Lower lobe of right lung (tissue), 2 donors: ENCODE measurements around the gene KCNIP1. TPM values are rescaled to one million over a fixed set of nuclear protein-coding genes. Genes with fewer than 3 reads are reported as not detected.
"Not testable (repeated sequence)": the region's sequence is repeated elsewhere in the genome, so short reads cannot be mapped to it uniquely, and the experiment has no call there.

Experiments used
- ATAC-seq, 2 donors: fragments of 200-7000 bp; cut with Tn5 transposase; one replicate each; pipeline ENCODE4 v1.9.1; 2020 to 2022; ENCODE audit warnings: mild to moderate bottlenecking in 2 of 2, moderate library complexity in 2 of 2
- DNase-seq: peaks from one replicate; pipeline ENCODE4 v3.0.0-alpha.2; 2020
- H3K27ac ChIP-seq: fragments of 200-600 bp; one replicate; pipeline ENCODE4 v1.8.0; 2022
- H3K27me3 ChIP-seq: fragments of 200-600 bp; one replicate; pipeline ENCODE4 v1.8.0; 2022; ENCODE audit warnings: low read depth
- H3K36me3 ChIP-seq: fragments of 200-600 bp; one replicate; pipeline ENCODE4 v1.8.0; 2022; ENCODE audit warnings: mild to moderate bottlenecking
- H3K4me1 ChIP-seq: fragments of 200-600 bp; one replicate; pipeline ENCODE4 v1.8.0; 2022
- H3K4me3 ChIP-seq: fragments of 200-600 bp; one replicate; pipeline ENCODE4 v1.8.0; 2022; ENCODE audit warnings: mild to moderate bottlenecking
- H3K9me3 ChIP-seq: fragments of 200-600 bp; one replicate; pipeline ENCODE4 v1.8.0; 2022
- intact Hi-C: fragments of 100-400 bp; cut with DNase I; formaldehyde crosslinking; loops from one replicate; pipeline ENCODE4 v1.11.0; 2022
- total RNA-seq: library from RNA; stranded (reverse); fragmentation: NEBNext Ultra II Directional; extraction: Animal tissue kit (Norgen Biotek cat#: 25700); gene quantifications from one replicate; pipeline ENCODE4 v1.2.1, GENCODE V29; 2021
- TF ChIP-seq, protein P1 (sequence below): fragments of 200-600 bp; IDR thresholded peaks from one replicate; pipeline ENCODE4 v1.8.0; 2022; ENCODE audit warnings: antibody characterized with exemption, mild to moderate bottlenecking
- donor health status: DM: no; HTN: yes; CAD: no; lungs with severe emphysema.

The KCNIP1 gene
- total RNA-seq, 1 donor from 2014 or later = 1.7 TPM

DNA sequence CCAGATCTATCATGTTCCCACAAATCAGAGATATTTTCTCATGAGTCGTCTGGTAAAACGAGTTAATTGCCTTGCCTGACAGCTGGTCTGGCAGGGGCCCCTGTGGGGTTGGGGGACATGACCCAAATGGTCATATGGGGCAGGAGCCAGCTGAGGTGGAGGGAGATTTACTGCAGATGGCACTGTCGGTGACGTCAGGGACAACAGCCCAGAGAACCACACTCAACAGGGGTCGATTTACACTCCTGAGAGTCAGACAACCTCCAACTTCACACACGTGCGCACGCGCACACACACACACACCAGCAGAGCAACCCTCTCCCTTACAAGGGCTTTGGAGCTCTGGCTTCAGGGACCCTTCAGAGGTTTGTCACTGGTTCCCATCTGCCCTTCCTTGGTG is 256.3 kb downstream of the KCNIP1 start:
- no peaks in the 10 kb centered on the region for H3K9me3 ChIP-seq
- H3K4me1 ChIP-seq = peaks cover 21% of the 10 kb centered on the region
- H3K27ac ChIP-seq = no peak overlapping the region
- intact Hi-C loops = no loop called here
- TF ChIP-seq, protein P1, sequence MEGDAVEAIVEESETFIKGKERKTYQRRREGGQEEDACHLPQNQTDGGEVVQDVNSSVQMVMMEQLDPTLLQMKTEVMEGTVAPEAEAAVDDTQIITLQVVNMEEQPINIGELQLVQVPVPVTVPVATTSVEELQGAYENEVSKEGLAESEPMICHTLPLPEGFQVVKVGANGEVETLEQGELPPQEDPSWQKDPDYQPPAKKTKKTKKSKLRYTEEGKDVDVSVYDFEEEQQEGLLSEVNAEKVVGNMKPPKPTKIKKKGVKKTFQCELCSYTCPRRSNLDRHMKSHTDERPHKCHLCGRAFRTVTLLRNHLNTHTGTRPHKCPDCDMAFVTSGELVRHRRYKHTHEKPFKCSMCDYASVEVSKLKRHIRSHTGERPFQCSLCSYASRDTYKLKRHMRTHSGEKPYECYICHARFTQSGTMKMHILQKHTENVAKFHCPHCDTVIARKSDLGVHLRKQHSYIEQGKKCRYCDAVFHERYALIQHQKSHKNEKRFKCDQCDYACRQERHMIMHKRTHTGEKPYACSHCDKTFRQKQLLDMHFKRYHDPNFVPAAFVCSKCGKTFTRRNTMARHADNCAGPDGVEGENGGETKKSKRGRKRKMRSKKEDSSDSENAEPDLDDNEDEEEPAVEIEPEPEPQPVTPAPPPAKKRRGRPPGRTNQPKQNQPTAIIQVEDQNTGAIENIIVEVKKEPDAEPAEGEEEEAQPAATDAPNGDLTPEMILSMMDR = no peak
- H3K4me3 ChIP-seq = no peak overlapping the region
- no peak for DNase-seq
- H3K36me3 ChIP-seq = no peaks in the 10 kb centered on the region
- no peaks in the 10 kb centered on the region for H3K27me3 ChIP-seq
- ATAC-seq = no peak

DNA sequence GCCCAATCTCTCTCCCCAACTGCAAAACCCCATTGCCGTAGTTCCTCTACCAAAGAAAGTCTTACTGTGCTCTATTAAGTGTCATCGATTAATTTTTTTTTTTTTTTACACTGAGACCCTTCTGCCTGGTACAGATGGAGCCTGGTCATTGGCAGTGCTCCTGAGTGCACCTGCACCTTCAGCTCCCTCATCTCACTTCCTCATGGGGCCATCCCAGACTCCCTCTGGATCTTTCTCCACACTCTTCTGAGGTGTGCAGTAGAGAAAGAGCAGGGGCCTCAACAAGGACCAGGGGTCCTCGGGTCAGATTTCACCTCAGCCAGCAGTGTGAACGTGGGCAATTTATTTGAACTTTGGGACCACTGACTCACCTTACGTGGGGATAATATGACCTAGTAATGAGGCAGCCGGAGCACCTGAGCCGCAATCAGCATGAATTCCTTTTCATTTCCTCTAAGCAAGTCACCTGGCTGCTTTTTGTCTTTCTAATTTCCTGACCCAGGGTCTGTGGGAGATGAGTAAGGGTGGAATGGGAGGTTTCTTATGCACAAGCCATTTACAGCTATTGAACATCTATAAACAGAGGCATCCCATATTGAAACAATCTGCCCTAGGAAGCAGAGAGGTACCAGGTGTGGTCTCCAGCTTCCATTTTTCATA is 257.4 kb downstream of the KCNIP1 start:
- Histone ChIP-seq H3K27me3 (no peaks in the 10 kb centered on the region), H3K27ac (no peak overlapping the region), H3K4me1 (peaks cover 14% of the 10 kb centered on the region), H3K4me3 (no peak overlapping the region), H3K36me3 (no peaks in the 10 kb centered on the region), H3K9me3 (no peaks in the 10 kb centered on the region)
- TF ChIP-seq, protein P1 = no peak
- no peak for DNase-seq
- no peak for ATAC-seq
- intact Hi-C loops = no loop called here

DNA sequence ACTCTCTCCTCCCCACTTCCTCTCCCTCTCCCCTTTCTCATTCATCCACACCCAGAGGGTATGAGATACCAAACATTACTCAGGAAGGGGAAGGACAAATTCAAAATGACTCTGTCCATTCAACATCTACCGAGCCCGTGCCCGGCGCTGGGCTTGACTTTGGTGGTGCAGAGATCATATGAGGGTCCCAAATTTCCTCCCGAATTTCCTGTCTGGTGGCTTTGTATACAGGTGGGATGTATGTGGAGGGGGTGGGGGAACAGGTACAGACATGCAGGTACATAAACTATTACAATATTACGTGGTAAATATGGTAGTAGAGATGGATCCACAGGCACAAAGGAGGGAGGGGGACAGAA is 257.9 kb downstream of the KCNIP1 start:
- intact Hi-C loops = no loop called here
- DNase-seq (no peak), ATAC-seq (no peak)
- Histone ChIP-seq H3K36me3 (no peaks in the 10 kb centered on the region), H3K9me3 (no peaks in the 10 kb centered on the region), H3K4me3 (no peak overlapping the region), H3K27me3 (no peaks in the 10 kb centered on the region), H3K4me1 (peaks cover 9% of the 10 kb centered on the region), H3K27ac (no peak overlapping the region)
- TF ChIP-seq, protein P1 = no peak

DNA sequence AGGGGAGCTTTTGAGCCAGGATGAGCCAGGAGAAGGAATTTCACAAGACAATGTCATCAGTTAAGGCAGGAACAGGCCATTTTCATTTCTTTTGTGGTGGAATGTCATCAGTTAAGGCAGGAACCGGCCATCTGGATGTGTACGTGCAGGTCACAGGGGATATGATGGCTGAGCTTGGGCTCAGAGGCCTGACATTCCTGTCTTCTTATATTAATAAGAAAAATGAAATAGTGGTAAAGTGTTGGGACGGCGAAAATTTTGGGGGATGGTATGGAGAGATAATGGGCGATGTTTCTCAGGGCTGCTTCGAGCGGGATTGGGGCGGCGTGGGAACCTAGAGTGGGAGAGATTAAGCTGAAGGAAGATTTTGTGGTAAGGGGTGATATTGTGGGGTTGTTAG is 258.5 kb downstream of the KCNIP1 start:
- H3K36me3 ChIP-seq, intact Hi-C loops, H3K27ac ChIP-seq, H3K4me1 ChIP-seq, DNase-seq, H3K9me3 ChIP-seq, H3K4me3 ChIP-seq, ATAC-seq, H3K27me3 ChIP-seq: not testable (repeated sequence)

DNA sequence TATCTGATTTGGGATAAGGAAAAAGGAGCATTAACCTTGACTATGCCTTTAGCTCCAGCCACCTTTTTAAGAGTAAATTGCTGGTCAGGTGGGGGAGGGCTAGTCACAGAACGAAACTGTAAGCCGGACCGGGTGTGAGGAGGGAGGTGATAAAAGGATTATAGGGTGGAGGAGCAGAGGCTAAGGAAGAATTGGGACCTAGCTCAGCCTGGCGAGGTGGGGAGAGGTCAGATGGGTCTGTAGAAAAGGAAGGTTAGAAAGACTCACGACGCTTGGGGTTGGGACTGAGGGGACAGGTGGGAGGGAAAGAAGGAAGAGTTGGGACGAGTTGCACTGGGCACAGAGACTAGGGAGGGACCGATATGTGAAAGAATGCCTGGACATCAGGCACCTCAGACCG is 262.0 kb downstream of the KCNIP1 start:
- H3K4me1 ChIP-seq, H3K36me3 ChIP-seq, H3K27me3 ChIP-seq, DNase-seq, intact Hi-C loops, H3K9me3 ChIP-seq, ATAC-seq, H3K27ac ChIP-seq, H3K4me3 ChIP-seq: not testable (repeated sequence)

DNA sequence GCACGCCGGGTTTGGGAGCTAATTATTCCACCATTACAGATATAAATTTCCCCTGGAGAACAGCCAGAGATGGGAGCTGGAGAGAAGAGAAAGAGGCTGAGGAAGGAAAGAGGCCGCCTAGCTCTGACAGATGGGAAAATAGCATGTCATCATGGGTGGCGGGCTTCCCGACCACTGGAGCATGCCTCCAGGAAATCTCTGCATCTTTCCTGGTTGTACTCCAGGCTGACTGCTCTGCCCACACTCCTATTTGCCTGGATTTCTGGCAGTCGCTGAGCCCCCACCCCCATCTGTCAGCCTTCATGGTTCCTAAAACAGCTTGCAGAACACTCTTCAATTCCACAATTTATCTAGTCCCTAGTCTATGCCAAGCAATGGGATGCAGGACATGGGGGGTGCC is 265.4 kb downstream of the KCNIP1 start:
- ATAC-seq (no peak), DNase-seq (no peak)
- H3K9me3 ChIP-seq = no peaks in the 10 kb centered on the region
- intact Hi-C loops = no loop called here
- H3K27me3 ChIP-seq = no peaks in the 10 kb centered on the region
- H3K27ac ChIP-seq = no peak overlapping the region
- TF ChIP-seq, protein P1 = no peak
- H3K36me3 ChIP-seq = no peaks in the 10 kb centered on the region
- no peak overlapping the region for H3K4me3 ChIP-seq
- H3K4me1 ChIP-seq = no peaks in the 10 kb centered on the region
